ENCODE results near the gene ZC3H13.
A peak's percentile ranks its signal among the peaks of the same experiment; 100 is the strongest.

Gene ZC3H13

DNA sequence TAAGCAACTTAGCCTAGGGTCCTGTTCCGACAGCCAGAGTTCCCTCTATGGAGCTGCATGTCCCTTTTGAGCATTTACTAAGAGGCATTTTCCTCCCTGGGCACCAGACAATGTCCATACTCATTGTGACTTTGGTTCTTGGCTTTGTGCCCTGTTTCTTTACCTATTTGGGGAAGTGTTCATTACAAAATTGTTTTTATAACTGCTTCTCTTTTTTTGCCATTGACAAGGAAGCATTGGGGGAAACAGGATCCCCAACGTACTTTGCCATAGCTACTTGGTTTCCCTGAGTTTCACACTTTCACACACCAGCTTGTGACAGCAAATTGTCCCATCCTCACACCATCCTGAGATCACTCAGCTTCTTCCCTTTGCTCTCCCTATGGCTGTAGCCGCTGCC lies 119.9 kb downstream of the ZC3H13 start:
- H3K14ac ChIP-seq (ENCODE audit: low read length), result no peak overlapping the region
- no CpG with 5 or more reads among the region's 3 CpGs for WGBS, 2 donors (ENCODE audit: extremely low coverage in 2 of 2, insufficient read length in 2 of 2, insufficient replicate concordance in 1 of 2)

DNA sequence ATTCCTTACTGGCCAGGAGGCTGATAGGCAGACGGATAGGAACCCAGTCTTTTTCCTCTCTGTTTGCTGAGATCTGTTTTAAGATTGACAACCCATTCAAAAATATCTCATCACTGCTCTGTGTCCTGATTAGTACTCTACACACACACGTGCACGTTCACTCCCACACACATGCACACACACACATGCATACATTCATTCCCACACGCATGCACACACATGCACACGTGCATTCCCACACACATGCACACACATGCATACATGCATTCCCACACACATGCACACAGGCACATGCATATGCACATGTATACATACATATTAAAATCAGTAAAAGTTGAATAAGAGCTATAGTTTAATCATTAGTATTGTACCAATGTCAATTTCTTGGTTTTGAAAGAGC lies 120.4 kb downstream of the ZC3H13 start:
- Histone ChIP-seq H3K14ac (ENCODE audit: low read length) (no peak overlapping the region), H3K4me3 (ENCODE audit: low read length in 2 of 2) (peak overlapping the region in 1 of 2 donors; percentile 62), H2BK5ac (ENCODE audit: low read length) (no peak overlapping the region), H3K18ac (ENCODE audit: low read length) (no peak overlapping the region), H2BK12ac (ENCODE audit: low read length) (no peak overlapping the region), H2BK15ac (ENCODE audit: low read length) (no peak overlapping the region), H3K27ac (replicated peaks; ENCODE audit: low read length) (no peak overlapping the region), H4K8ac (ENCODE audit: low read depth, low read length) (no peak overlapping the region), H3K9me3 (replicated peaks in 1 of 2; ENCODE audit: control insufficient read depth in 2 of 2, insufficient read depth in 1 of 2, low read depth in 1 of 2, low read length in 2 of 2) (no peaks in the 10 kb centered on the region), H3K79me1 (ENCODE audit: low read depth, low read length) (no peaks in the 10 kb centered on the region), H2BK120ac (ENCODE audit: low read depth, low read length) (no peak overlapping the region), H3K4me2 (ENCODE audit: insufficient read depth, low read length, poor library complexity, severe bottlenecking) (no peak overlapping the region), H3K4ac (ENCODE audit: low read length) (no peak overlapping the region), H2AK5ac (ENCODE audit: low read depth, low read length) (no peak overlapping the region), H3K36me3 (replicated peaks in 1 of 2; ENCODE audit: control insufficient read depth in 2 of 2, insufficient read depth in 2 of 2, low read length in 2 of 2) (no peaks in the 10 kb centered on the region), H4K91ac (ENCODE audit: low read depth, low read length, poor library complexity) (peak overlapping the region; percentile 60), H3K9ac (ENCODE audit: low read depth, low read length, poor library complexity) (no peak overlapping the region), H2AFZ (ENCODE audit: low read length) (no peak overlapping the region), H3K27me3 (ENCODE audit: control insufficient read depth in 3 of 3, insufficient read depth in 3 of 3, low read depth in 1 of 3, low read length in 3 of 3) (peaks cover 0 to 34% (median 0%) of the 10 kb centered on the region in 3 experiments), H3K23ac (ENCODE audit: low read depth, low read length, poor library complexity) (no peak overlapping the region), H3K4me1 (ENCODE audit: control insufficient read depth in 2 of 2, insufficient read depth in 1 of 2, low read depth in 1 of 2, low read length in 2 of 2) (no peaks in the 10 kb centered on the region)
- DNase-seq (ENCODE audit: low spot score), result no peak
- WGBS, 2 donors (ENCODE audit: extremely low coverage in 2 of 2, insufficient read length in 2 of 2, insufficient replicate concordance in 1 of 2), result no CpG with 5 or more reads among the region's 5 CpGs

More for the DNA sequence above, 119.9 kb downstream of the ZC3H13 start:
- Histone ChIP-seq H3K36me3 (replicated peaks in 1 of 2; ENCODE audit: control insufficient read depth in 2 of 2, insufficient read depth in 2 of 2, low read length in 2 of 2) (no peaks in the 10 kb centered on the region), H3K79me1 (ENCODE audit: low read depth, low read length) (no peaks in the 10 kb centered on the region), H2AK5ac (ENCODE audit: low read depth, low read length) (no peak overlapping the region), H3K9ac (ENCODE audit: low read depth, low read length, poor library complexity) (no peak overlapping the region), H4K8ac (ENCODE audit: low read depth, low read length) (no peak overlapping the region), H3K23ac (ENCODE audit: low read depth, low read length, poor library complexity) (no peak overlapping the region), H3K18ac (ENCODE audit: low read length) (no peak overlapping the region), H2AFZ (ENCODE audit: low read length) (no peak overlapping the region), H2BK15ac (ENCODE audit: low read length) (no peak overlapping the region), H3K4me1 (ENCODE audit: control insufficient read depth in 2 of 2, insufficient read depth in 1 of 2, low read depth in 1 of 2, low read length in 2 of 2) (no peaks in the 10 kb centered on the region), H2BK5ac (ENCODE audit: low read length) (no peak overlapping the region), H3K4me3 (ENCODE audit: low read length in 2 of 2) (no peak overlapping the region), H4K91ac (ENCODE audit: low read depth, low read length, poor library complexity) (no peak overlapping the region), H3K4ac (ENCODE audit: low read length) (no peak overlapping the region), H3K27ac (replicated peaks; ENCODE audit: low read length) (no peak overlapping the region), H3K27me3 (ENCODE audit: control insufficient read depth in 3 of 3, insufficient read depth in 3 of 3, low read depth in 1 of 3, low read length in 3 of 3) (peaks cover 0 to 34% (median 0%) of the 10 kb centered on the region in 3 experiments), H3K9me3 (replicated peaks in 1 of 2; ENCODE audit: control insufficient read depth in 2 of 2, insufficient read depth in 1 of 2, low read depth in 1 of 2, low read length in 2 of 2) (no peaks in the 10 kb centered on the region), H2BK120ac (ENCODE audit: low read depth, low read length) (no peak overlapping the region), H3K4me2 (ENCODE audit: insufficient read depth, low read length, poor library complexity, severe bottlenecking) (no peak overlapping the region), H2BK12ac (ENCODE audit: low read length) (no peak overlapping the region)
- no peak for DNase-seq (ENCODE audit: low spot score)

GRCh38 chr13:45931211-45931610 lies 121.3 kb downstream of the ZC3H13 start:
- Histone ChIP-seq H2BK5ac (ENCODE audit: low read length) (no peak overlapping the region), H2BK15ac (ENCODE audit: low read length) (no peak overlapping the region), H3K4ac (ENCODE audit: low read length) (no peak overlapping the region), H3K4me3 (ENCODE audit: low read length in 2 of 2) (no peak overlapping the region), H2BK12ac (ENCODE audit: low read length) (no peak overlapping the region), H3K36me3 (replicated peaks in 1 of 2; ENCODE audit: control insufficient read depth in 2 of 2, insufficient read depth in 2 of 2, low read length in 2 of 2) (no peaks in the 10 kb centered on the region), H2AFZ (ENCODE audit: low read length) (no peak overlapping the region), H2AK5ac (ENCODE audit: low read depth, low read length) (no peak overlapping the region), H4K8ac (ENCODE audit: low read depth, low read length) (no peak overlapping the region), H3K27me3 (ENCODE audit: control insufficient read depth in 3 of 3, insufficient read depth in 3 of 3, low read depth in 1 of 3, low read length in 3 of 3) (peaks cover 0 to 34% (median 0%) of the 10 kb centered on the region in 3 experiments), H3K18ac (ENCODE audit: low read length) (no peak overlapping the region), H3K79me1 (ENCODE audit: low read depth, low read length) (no peaks in the 10 kb centered on the region), H3K4me1 (ENCODE audit: control insufficient read depth in 2 of 2, insufficient read depth in 1 of 2, low read depth in 1 of 2, low read length in 2 of 2) (no peaks in the 10 kb centered on the region), H3K4me2 (ENCODE audit: insufficient read depth, low read length, poor library complexity, severe bottlenecking) (no peak overlapping the region), H3K27ac (replicated peaks; ENCODE audit: low read length) (no peak overlapping the region), H3K14ac (ENCODE audit: low read length) (no peak overlapping the region), H3K23ac (ENCODE audit: low read depth, low read length, poor library complexity) (no peak overlapping the region), H3K9me3 (replicated peaks in 1 of 2; ENCODE audit: control insufficient read depth in 2 of 2, insufficient read depth in 1 of 2, low read depth in 1 of 2, low read length in 2 of 2) (no peaks in the 10 kb centered on the region), H3K9ac (ENCODE audit: low read depth, low read length, poor library complexity) (no peak overlapping the region), H2BK120ac (ENCODE audit: low read depth, low read length) (no peak overlapping the region), H4K91ac (ENCODE audit: low read depth, low read length, poor library complexity) (no peak overlapping the region)
- DNase-seq (ENCODE audit: low spot score), result no peak
- WGBS, 2 donors (ENCODE audit: extremely low coverage in 2 of 2, insufficient read length in 2 of 2, insufficient replicate concordance in 1 of 2), result no CpG with 5 or more reads among the region's 3 CpGs

DNA sequence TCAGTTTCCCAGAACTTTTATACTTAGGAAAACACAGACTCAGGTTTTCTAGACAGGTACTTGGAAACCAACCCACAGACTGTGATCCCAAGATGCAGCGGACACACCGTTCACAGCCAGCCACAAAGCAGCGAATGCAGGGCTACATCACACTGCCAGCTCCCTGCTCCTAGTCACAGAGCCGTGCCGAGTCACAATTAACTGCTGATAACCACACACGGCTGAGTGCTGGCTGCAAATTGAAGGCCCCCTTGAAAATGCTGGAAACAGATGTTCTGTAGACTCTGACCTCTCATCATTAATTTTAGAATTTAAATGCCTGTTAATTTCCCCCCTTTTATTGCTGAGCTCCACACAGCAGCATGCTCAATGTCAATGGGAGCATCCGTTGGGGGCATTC lies 122.4 kb downstream of the ZC3H13 start:
- H2BK5ac ChIP-seq (ENCODE audit: low read length), result no peak overlapping the region
- no peak overlapping the region for H3K14ac ChIP-seq (ENCODE audit: low read length)
- no peak overlapping the region for H2BK15ac ChIP-seq (ENCODE audit: low read length)
- H2AFZ ChIP-seq (ENCODE audit: low read length), result no peak overlapping the region
- H3K79me1 ChIP-seq (ENCODE audit: low read depth, low read length), result no peaks in the 10 kb centered on the region
- H3K4ac ChIP-seq (ENCODE audit: low read length), result no peak overlapping the region
- H2BK12ac ChIP-seq (ENCODE audit: low read length), result no peak overlapping the region
- H3K9ac ChIP-seq (ENCODE audit: low read depth, low read length, poor library complexity), result no peak overlapping the region
- no peak overlapping the region for H3K18ac ChIP-seq (ENCODE audit: low read length)
- H3K4me3 ChIP-seq (ENCODE audit: low read length in 2 of 2), result no peak overlapping the region
- no peaks in the 10 kb centered on the region for H3K36me3 ChIP-seq (replicated peaks in 1 of 2; ENCODE audit: control insufficient read depth in 2 of 2, insufficient read depth in 2 of 2, low read length in 2 of 2)
- no peak overlapping the region for H3K23ac ChIP-seq (ENCODE audit: low read depth, low read length, poor library complexity)
- no peak for DNase-seq (ENCODE audit: low spot score)
- no peak overlapping the region for H2BK120ac ChIP-seq (ENCODE audit: low read depth, low read length)
- H3K27ac ChIP-seq (replicated peaks; ENCODE audit: low read length), result no peak overlapping the region
- WGBS, 2 donors (ENCODE audit: extremely low coverage in 2 of 2, insufficient read length in 2 of 2, insufficient replicate concordance in 1 of 2), result no CpG with 5 or more reads among the region's 7 CpGs
- H3K4me1 ChIP-seq (ENCODE audit: control insufficient read depth in 2 of 2, insufficient read depth in 1 of 2, low read depth in 1 of 2, low read length in 2 of 2), result no peaks in the 10 kb centered on the region
- H2AK5ac ChIP-seq (ENCODE audit: low read depth, low read length), result no peak overlapping the region
- H3K27me3 ChIP-seq (ENCODE audit: control insufficient read depth in 3 of 3, insufficient read depth in 3 of 3, low read depth in 1 of 3, low read length in 3 of 3), result peaks cover 0 to 31% (median 0%) of the 10 kb centered on the region in 3 experiments
- H3K9me3 ChIP-seq (replicated peaks in 1 of 2; ENCODE audit: control insufficient read depth in 2 of 2, insufficient read depth in 1 of 2, low read depth in 1 of 2, low read length in 2 of 2), result no peaks in the 10 kb centered on the region
- H3K4me2 ChIP-seq (ENCODE audit: insufficient read depth, low read length, poor library complexity, severe bottlenecking), result no peak overlapping the region
- no peak overlapping the region for H4K91ac ChIP-seq (ENCODE audit: low read depth, low read length, poor library complexity)
- H4K8ac ChIP-seq (ENCODE audit: low read depth, low read length), result no peak overlapping the region
